Amygdala (tissue), 56 donors: ENCODE measurements around the gene HDAC9.

ENCODE experiments used
- DNase-seq, 56 donors: peaks; one replicate each; lab custom pipeline; 2025; lab: John Stamatoyannopoulos, UW

Gene HDAC9

DNA sequence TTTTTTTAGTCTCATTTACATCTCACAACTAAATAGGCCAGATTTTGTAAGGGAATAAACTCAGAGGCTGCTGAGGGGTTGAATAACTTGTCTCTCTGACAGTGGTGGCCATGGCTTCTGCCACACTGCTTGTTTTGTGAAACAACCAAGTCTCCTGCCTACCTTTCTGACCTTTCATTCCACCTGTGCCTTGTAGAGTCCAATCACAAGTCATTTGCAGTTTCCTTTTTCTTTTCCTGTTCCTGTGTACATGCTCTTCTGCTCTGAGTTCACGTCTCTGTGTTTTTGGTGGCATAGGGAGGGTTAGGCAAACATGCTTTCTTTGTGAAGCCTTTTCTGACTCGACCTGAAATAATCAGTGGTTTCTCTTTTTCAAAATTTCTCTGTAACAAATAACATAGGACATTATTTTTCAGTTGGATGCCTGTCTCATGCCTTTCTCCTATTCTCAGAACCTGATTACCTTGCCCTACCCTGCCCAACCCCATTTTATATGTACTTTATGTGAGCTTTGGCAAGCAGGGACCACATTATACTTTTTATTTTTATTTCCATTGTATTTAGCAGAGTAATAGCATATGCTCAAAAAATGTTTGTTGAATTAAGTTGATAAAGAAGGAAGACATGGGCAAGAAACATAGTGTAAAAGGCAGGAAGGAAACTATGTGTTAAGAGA is 81.7 kb downstream of the HDAC9 start:
- no peak for DNase-seq

DNA sequence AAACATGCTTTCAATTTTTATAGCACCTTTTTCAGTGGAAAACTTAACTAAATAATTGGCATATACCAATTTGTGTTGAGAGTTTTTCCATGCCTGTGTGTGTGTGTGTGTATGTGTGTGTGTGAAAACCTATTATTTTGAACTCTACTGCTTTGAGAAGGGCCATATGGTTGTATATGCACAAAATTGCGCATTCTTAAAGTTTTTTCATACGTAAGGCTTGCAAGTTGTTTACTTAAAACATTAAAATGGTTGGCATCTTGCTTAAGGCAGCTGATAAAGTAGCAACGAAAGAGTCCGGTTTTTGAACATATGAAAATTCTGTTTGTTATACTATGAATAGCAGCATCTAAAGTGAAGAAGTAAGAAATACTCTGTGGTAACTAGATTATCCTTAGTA is 84.1 kb downstream of the HDAC9 start:
- no peak for DNase-seq

DNA sequence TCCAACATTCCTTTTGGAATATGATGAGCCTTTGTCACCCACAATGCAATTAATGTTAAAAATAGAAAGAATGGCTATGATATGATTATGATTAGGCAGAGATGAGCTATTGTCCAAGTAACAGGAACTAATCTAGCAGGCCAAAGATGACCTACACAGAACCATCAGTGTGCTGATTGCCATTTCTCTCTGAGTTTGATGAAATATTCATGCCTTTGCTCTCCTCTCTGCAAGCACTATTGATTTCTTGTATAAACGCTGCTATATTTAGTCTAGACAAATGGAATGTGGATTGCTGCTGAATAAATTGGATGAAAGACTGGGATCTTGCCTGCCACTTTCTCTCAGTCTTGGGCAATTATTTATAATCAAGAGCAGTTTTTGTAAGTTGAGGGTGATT is 85.4 kb downstream of the HDAC9 start:
- DNase-seq = no peak

DNA sequence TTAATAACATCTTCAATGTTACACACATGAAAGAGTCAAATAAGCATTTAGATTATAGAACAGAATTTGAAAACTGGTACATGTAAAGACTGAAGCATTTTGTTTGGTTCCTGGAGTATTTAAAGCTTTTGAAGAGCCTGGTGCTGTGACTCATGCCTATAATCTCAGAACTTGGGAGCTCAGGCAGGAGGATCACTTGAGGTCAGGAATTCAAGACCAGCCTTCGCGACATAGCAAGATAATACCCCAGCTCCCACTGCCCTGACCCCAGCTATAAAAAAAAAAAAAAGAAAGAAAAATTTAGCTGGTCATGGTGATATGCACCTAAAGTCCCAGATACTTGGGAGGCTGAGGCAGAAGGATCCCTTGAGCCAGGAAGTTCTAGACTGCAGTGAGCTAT is 87.8 kb downstream of the HDAC9 start:
- no peak for DNase-seq

DNA sequence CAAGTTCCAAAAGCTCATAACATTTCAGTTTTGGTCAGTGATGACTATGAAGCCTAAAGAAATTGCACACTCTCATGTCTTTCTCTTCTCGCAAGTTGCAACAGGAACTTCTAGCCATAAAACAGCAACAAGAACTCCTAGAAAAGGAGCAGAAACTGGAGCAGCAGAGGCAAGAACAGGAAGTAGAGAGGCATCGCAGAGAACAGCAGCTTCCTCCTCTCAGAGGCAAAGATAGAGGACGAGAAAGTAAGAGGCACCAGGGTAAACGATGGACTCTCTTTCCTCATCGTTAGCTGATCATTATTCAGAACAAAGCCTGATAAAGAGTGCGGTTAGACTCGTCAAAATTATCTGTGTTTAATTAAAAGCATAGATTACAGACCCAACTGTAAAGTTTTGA is 94.7 kb downstream of the HDAC9 start:
- DNase-seq = peak in 1 of 56 donors; percentile 2

DNA sequence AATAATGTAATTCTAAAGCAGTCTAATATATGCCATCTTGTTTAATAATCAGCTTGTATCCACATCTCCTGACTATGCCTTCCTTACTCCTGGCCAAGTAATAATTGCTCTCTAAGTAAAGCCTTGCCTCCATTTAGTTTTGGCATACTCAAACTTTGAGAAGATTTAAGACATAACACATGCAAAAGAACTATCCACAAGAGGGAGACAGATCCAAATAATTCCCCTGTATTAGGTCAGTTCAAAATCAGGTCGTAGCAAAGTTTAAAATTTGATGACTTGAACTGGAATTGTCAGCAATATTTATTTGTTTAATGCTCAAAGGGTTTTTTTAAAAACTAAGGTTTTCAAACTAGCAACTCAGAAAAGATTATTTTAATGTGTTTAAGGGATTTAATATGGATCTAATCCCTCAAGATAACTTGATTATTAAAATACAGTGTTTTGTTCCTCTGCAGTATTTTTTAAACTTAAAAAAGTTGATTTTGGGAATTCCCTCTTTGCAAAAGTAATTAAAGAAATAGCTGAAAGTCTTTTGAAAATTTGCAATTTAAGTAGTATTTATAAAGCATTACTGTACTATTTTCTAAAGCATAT is 95.3 kb downstream of the HDAC9 start:
- no peak for DNase-seq

DNA sequence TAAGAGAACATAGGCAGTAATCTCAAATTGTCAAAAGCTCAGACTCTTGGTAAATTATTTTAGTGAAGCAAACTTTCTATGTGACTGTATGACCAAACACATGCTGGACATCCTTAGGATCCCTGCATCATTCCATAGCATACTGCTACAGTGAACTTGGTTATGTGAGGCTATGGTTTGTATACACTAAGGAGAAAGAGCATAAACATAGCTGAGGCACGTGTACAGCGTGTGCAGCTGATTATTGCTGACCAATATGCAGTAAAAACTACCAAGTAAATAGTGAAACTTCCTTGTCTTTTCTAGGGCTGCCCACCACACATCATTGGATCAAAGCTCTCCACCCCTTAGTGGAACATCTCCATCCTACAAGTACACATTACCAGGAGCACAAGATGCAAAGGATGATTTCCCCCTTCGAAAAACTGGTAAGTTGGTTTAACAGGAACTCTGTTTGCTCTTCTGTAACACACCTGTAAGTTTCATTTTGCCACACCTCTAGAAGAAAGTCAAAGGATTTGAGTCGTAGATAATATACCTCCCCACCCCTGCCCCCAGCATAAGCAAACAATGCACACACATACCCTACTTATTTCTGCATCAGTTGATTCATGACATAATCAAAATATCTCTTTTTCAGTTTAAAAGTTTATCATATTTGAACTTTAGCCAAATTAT is 98.2 kb downstream of the HDAC9 start:
- no peak for DNase-seq

DNA sequence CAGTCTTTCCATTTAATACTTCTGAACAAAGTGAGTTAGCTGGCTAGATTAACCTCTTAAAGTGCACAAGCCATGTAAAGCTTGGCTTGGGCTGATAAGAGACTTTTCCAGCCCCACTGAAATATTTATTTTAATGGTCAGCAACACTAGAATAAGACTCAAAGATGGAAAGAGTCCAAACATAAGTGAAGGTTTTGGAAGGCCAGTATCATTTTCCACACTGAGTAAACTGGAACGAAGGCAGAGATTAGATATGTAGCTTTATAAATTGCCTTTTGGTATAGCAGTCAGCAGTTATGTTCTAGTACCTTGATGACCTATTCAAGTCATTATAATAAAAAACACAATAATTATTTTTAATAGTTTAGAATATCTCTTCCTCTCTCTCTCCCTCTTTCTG is 102.2 kb downstream of the HDAC9 start:
- DNase-seq = no peak

DNA sequence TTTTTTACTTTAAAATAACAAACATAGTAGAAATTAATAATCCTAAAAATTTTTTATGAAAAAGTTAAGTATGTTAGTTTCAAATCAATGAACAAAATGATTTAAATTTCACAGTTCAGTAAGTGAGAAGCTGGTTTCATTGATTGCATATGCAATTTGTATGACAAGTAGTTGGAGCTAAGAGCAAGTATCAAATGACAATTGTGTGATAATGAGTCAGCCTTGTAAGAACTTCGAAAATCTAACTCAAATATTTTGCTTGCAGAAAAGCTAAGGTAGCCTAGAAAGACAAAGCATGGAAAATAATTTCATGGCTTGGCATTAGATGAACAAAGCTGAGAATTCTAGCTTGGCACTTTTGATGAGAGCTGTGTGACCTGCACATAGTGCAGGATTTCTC is 111.5 kb downstream of the HDAC9 start:
- DNase-seq = no peak

DNA sequence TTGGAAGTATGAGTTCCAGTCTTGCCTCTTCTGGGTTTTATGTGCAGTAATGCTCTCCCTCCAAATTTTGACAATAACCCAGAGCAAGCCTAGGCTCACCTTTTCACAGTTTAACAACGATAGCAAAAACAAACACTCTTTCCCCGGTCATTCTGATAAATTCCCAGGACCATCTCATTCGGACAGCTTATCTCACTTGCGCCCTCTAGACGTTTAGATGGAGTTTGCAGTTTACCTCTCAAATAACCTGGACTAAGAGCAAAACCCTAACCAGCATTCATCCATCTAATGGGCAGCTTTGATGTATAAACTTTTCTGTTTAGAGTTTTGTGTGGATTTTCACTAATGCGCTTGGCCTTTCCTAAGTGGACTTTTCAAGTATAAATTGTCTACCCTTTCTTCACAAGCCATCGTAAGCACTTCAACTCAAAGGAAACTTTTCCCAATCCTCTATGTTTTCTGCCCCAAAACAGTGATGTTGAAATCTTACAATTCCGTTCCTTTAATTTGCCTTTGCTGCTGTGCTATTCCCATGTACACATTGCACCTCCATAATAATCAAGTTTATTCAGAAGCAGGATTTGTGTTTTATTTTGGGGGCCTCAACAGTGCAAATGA is 114.9 kb downstream of the HDAC9 start:
- DNase-seq = peak in 2 of 56 donors; percentile 0 to 18

DNA sequence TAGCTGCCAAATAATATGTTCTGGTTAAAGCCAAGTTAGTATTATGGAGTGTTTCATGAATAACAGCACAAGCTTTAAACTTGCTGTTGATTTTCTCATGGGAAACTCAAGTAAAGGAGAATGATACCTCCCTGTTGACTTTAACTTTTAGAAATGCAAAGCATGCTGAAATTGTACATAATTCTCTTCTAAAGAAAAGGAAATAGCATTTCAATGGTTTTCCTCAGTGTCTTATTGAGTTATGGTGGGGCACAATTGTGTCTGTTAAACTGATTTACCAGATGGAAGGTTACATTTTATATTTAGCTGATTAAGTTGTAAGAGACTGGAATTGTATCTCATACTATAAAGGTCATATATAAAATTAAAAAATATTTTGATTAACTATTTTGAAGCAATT is 119.3 kb downstream of the HDAC9 start:
- no peak for DNase-seq

DNA sequence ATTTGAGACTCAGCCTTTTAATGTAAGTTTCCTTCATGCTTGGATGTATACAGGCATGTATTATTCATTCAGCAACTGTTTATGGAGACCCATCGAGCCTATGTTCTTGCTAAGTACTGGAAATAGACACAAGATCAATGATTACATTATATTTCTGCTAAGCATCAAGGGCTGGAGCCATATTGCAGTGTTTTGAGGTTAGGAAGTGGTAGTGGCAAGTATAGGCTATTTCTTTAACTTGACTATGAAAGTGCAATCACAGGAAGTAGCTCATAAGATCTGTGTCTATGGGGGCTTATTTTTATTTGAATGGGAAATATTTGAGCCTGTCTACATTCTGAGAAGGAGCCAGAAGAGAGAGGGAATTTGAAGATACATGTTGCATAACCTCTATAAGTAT is 123.8 kb downstream of the HDAC9 start:
- DNase-seq = no peak

DNA sequence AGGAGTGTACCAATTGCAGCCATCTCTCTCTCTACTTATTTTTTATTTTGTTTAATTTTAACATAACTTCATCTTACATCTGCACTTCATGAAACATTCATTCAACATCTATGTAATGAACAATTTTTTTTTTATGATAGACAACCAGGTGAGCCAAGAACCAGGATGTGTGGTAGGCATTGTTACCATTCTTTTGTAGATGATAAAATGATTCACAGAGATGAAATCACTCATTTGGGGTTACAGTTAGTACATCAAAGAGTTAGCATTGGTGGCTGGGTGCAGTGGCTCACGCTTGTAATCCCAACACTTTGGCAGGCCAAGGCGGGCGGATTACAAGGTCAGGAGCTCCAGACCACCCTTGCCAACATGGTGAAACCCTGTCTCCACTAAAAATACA is 127.8 kb downstream of the HDAC9 start:
- DNase-seq = no peak

DNA sequence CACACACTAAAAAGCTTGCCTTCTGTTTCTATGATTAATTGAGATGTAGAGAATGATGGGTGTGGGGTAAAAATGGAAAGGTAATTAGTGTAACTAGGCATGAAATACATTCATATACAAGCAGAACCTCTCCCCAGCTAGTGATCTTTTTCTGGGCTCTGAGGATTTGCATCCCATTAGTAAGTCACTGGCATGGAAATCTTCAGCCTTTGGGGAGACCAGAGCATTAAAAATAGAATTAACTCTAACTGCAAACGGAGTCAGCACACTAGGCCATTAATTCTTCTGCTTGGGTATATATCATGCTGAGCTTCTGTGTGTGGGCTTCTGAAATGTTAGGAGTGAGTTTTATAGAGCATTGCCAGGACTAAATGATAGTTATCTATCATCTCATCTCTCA is 128.9 kb downstream of the HDAC9 start:
- no peak for DNase-seq

DNA sequence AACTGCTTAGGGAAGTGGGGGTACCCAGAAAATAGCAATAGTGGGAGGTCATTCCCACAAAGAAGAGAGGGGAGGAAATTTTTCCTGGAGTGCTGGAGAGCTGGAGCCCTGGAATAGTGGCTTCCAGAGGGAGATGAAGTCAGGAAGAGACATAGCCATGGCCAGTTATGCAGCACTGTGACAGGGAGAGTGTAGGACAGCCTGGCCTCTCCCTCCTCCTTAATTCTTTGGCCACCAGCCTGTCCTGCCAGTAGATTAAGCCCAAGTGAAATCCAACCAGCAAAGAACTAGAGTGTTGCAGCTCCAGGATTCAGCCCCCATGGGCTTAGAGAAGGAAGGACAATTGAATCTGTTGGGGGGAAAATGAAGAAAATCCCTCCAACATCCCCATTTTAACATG is 130.5 kb downstream of the HDAC9 start:
- no peak for DNase-seq

DNA sequence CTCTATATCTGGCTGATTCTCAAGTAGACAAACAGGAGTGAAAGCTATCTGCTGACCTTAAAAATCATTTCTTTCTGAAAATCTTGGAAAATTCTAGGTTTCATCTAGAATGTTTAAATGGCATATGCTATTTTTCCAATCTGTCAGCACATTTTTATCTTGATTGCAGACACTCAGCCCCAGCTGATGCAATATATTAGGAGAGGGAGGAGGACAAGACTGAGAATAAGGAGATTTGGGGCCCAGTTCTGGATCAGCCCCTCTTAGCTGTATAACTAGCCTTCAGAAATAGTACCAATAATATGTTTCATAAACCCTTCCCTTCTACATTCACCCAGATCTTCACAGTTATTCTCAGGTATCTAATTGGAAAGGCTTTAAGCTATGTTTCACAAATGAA is 131.2 kb downstream of the HDAC9 start:
- DNase-seq = no peak

DNA sequence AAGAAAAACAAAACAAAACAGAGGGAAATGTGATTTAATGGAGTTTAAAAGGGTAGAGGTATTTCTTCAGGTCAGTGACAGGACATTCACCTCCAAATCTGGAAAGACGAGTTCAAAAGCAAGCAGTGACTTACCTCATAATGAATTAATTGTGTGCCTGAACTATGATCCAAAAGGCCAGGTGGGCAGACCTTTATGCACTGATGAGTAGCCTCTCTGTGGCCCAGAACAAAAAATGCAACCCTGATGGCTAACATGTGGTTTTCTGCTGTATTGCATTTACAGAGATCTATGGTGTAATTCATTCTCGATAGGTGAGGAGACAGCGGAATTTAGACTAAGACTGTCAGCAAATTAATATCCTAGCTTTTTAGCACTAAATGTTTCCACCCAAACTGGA is 142.0 kb downstream of the HDAC9 start:
- no peak for DNase-seq

DNA sequence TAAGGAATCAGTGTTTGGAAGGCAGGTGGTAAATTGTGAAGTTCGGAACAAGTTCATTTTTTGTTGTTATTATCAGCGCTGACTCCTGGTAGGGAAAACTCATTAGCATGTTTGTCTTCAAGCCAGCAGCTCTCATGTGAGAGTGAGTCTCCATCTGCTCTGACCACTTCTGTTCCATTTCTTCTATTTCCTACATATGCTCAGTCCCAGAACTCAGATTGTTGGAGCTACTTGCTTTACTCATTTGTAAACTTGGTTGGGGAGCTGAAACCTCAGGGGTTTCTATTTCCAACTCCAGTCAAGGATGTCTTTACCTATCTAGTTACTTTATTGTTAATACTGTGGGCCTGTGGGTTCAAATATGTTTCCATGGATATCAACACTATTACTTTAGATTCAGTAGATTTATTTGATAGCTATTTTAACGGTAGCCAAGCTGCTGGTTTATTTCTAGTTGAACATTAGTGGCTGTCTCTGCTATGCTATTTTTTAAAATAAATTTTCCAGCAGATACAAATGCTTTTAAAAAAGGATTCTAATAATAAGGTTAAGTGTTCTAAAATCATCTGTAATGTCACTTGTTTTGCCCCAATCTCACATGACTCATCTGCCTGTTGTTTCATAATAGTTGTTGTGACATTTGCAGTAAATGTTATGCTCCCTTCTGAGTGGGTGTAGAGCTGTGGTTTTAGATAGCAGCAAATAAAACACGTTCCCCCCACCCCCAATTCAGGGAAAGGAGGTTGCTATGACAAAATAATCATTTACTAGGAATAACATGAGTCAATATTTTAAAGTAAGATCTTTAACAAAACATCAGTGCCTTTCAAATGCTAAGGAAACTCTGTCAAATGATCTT is 143.3 kb downstream of the HDAC9 start:
- DNase-seq = peak in 5 of 56 donors; percentile 6 to 24 (median 8)

DNA sequence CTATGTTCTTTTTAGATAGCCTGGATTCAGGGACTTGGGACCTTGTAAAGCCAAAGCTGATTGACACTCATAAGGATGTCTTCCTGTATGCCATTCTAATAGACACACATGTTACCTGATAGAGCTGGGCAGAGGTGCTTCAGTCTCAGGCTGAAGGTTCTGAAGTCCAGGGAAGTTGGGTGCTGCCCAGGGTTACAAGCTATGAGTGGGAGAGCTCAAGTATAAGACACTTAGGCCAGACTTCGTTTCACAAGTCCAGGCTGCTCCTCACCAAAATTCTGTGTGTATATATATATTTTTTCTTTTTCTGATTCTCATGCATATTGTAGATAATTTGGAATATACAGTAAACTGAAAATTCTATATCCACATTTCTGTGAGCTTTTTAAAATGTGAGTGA is 144.2 kb downstream of the HDAC9 start:
- DNase-seq = no peak

DNA sequence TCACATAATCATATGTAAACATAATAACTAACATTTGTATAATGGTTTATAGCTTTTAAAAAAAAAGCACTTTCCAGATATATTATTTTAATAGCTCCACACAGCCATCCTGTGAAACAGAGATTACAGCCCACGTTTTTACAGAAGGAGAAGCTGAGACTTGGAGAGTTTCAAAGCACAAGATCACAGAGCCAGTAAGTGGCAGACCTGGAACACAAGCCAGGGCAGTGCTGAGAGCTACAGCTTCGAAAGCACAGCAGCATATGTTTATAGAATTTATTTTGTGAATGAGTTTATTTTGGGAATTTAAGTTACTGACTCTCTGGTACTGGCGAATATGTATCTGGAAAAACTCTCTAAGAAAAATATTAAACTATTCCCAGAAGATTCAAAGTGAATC is 149.4 kb downstream of the HDAC9 start:
- peak in 1 of 56 donors; percentile 3 for DNase-seq

DNA sequence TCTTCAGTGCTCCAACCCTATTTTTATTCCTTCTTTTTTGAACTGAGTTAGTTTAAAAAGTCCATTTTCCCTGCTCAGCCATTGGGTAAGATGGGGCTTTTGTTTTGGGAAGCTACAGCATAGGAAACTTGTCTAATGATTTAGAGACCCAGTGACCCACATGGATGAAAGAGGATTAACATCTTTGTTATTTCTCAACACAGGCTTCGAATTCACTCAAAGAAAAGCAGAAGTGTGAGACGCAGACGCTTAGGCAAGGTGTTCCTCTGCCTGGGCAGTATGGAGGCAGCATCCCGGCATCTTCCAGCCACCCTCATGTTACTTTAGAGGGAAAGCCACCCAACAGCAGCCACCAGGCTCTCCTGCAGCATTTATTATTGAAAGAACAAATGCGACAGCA is 152.0 kb downstream of the HDAC9 start:
- DNase-seq = no peak
